ENCODE data around the gene GTPBP4.

DNA sequence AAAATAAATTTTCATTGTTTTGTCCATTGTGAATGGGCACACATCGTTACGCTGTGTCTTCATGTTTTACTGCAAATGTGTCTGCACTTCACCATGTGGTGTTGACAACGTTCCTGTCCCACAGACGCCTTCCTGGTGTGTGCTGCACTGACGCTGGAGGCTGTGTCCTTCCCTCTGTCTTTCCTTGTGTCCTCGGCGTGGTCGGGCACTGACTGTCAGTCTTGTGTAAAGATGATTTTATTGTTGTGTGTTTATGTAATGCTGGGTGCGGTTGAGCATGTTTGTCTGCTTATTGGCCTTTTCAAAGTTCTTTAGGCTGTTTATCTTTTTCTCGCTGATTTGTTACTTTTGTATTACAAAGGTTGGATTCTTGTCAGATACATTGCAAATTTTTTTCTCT is 19.3 kb downstream of the GTPBP4 start:
- TF ChIP-seq CTCF (conservative IDR thresholded peaks at IDR 0.05) (no peak), EZH2 (IDR thresholded peaks at IDR 0.05; ENCODE audit: low read depth) (no peak)

All from PC-9 (cell line).